HG03432 (cell line): ENCODE measurements around the gene ZNF217.
"Not testable (repeated sequence)": the region's sequence is repeated elsewhere in the genome, so short reads cannot be mapped to it uniquely, and the experiment has no call there.

Experiments used
- ATAC-seq: cut with Tn5 transposase; IDR thresholded peaks from one replicate; pipeline ENCODE4 v1.9.1; 2021; ENCODE audit warnings: mild to moderate bottlenecking, moderate library complexity; ENCODE audit not compliant: unreplicated experiment

Gene ZNF217

DNA sequence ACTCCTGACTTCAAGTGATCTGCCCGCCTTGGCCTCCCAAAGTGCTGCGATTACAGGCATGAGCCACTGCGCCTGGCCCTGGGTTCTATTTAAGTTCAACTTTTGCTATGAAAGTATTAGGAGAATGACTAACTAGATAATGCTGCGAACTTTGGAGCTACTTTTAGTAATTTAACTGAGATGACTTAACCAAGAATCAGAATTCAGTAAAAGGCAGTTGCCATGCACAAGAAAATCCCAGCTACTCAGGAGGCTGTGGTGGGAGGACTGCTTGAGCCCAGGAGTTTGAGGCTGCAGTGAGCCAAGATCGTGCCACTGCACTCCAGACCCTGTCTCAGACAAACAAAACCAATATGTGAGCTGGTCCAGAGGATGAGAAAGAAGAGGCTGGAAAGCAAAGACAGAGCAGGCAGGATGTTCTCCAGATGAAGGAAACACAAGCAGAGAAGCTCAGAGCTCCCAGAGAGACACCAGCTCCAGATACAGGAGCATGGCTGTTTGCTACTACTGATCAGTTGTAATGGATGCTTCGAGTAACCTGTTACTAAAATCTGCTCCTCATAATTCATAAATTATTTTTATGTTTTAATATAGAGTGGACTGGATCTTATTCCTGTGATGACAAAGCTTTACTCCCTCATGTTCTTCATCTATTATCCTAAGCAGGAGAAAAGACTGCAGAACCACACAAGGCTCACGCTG is 23.9 kb downstream of the ZNF217 start:
- ATAC-seq, result no peak

DNA sequence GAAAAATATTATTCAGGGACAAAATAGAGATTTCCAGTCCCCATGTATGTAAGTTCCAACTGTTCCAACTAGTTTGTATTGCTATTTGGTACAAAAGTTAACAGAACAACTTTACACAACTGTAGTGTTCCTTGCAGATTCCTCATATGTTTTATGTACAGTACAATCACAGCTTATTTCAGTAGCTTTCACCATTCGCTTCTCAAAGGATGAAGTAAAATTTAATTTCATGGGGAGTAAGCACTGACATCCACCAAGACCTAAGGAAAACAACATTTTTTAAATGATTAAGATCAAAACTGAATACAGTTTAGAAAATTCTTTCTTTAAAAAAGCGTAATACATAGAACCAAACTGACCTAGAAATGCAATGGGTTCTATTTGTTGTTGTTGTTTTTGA is 24.6 kb downstream of the ZNF217 start:
- ATAC-seq, result no peak

DNA sequence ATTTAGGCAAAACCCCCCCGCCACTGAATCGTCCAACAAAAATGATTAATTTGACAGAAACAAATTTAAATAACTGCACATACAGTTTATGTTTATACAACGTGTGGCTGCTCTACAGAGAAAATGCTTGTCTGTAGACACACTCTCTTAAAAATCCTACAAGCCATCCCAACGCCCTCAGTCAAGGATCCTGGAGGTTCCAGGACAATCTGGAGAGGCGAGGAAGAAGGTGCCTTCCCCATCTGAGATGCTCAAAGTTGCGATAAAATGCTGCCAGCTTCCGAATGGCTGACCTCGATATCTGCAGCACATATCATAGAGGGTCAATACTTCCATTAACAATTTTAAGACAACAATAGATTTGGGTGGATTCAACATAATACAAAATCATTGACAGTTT is 25.3 kb downstream of the ZNF217 start:
- no peak for ATAC-seq

DNA sequence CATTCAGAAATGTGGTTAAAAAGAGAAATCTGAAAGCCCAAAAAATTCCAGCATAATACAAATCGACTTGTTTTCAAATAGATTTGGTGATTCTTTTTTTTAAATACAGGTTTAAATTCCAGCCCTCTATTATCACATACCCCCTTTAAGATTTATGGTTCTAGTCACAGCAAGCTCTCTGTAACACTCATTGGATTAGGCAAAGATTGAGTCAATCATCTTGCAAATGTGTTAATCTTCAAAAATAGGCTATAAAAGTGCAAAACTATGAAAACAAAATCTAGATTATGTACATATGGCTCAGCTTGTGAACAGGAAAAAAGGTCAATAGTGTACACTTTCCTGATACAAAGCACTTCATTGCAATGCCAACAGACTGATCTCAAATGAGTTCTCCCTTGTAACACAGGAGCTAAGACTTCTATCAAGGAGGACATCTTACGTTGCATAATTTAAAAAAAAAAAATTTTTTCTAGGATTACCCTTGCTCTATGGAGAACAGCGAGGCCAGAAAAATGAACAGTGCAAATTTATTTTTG is 26.2 kb downstream of the ZNF217 start:
- no peak for ATAC-seq

DNA sequence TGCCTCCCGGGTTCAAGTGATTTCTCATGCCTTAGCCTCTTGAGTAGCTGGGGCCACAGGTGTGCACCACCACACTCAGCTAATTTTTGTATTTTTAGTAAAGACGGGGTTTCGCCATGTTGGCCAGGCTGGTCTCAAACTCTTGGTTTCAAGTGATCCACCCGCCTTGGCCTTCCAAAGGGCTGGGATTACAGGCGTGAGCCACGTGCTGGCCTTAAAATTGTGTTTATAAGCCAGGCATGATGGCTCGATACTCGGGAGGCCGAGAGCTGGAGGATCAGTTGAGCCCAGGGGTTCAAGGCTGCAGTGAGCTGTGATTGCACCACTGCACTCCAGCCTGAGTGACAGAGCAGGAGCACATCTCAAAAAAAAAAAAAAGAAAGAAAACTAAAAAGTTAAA is 27.0 kb downstream of the ZNF217 start:
- not testable (repeated sequence) for ATAC-seq

DNA sequence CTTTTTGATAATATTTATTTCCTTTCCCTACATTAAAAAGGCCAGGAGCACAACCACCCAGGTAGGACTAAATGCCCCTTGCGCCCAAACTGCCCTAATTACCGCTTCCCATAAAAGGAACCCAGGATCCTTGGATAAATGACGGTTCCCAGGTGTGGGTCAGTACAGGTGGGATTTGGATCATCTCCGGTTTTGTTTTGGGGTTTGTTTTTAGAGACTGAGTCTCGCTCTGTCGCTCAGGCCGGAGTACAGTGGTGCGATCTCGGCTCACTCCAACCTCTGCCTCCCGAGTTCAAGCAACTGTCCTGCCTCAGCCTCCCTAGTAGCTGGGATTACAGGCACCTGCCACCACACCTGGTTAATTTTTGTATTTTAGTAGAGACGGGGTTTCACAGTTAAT is 28.4 kb downstream of the ZNF217 start:
- ATAC-seq, result no peak

DNA sequence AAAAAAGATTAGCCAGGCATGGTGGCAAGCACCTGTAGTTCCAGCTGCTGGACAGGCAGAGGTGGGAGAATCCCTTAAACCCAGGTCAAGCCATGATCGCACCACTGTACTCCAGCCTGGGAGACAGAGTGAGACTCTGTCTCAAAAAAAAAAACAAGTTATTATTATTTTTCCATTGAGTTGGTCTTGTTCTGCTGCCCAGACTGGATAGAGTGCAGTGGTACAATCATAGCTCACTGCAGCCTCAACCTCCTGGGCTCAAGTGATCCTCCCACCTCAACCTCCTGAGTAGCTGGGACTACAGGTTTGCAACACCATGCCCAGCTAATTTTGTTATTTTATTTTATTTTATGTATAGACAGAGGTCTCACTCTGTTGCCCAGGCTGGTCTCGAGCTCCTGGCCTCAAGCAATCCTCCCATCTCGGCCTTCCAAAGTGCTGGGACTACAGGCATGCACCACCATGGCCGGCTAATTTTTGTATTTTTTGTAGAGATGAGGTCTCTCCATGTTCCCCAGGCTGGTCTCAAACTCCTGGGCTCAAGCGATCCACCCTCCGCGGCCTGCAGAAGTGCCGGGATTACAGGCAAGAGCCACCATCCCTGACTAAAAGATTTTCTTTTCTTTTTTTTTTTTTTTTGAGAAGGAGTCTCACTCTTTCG is 31.4 kb downstream of the ZNF217 start:
- ATAC-seq, result not testable (repeated sequence)

DNA sequence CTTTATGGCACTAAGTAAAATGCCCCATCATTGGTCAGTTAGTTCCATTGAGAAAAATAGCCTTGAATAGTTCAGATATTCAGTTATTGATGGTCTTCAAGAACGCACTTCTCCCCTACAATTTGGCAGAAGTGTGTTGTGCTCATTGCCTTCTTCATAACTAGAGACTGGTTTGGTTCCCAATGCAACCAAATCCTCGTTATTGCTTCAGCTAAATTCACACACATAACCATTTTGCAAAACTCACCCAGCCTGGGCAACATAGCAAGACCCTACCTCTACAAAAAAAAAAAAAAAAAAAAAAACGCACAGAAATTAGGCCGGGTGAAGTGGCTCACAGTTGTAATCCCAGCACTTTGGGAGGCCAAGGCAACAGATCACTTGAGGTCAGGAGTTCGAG is 32.1 kb downstream of the ZNF217 start:
- no peak for ATAC-seq

DNA sequence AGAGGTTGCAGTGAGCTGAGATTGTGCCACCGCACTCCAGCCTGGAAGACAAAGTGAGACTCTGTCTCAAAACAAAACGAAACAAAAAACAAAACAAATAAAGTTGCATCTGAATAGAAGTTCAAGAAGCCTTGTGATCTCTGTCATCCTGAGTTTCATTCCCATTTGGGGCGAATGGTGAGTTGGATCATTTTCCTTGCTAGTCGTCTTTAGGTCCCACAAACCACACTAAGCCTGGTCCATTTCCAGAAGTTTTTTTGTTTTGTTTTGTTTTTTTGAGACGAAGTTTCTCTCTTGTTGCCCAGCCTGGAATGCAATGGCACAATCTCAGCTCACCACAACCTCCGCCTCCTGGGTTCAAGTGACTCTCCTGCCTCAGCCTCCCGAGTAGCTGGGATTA is 33.8 kb downstream of the ZNF217 start:
- ATAC-seq, result no peak

DNA sequence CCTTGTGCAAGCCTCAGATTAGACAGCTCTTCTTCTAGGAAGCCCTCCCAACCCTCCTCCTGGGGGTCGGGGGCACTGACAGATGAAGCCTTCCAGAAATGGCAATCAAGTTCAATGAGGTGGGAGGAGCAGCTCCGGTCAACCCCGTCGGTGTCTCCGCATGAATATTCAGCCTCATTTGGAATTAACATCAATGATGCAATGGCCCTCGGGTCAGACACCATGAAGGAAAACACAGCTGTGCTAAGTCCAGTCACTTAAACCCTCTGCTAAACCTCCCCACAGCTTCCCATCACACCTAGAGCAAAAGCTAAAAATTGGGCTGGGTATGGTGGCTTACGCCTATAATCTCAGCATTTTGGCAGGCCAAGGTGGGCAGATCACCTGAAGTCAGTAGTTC is 36.5 kb downstream of the ZNF217 start:
- ATAC-seq, result no peak

DNA sequence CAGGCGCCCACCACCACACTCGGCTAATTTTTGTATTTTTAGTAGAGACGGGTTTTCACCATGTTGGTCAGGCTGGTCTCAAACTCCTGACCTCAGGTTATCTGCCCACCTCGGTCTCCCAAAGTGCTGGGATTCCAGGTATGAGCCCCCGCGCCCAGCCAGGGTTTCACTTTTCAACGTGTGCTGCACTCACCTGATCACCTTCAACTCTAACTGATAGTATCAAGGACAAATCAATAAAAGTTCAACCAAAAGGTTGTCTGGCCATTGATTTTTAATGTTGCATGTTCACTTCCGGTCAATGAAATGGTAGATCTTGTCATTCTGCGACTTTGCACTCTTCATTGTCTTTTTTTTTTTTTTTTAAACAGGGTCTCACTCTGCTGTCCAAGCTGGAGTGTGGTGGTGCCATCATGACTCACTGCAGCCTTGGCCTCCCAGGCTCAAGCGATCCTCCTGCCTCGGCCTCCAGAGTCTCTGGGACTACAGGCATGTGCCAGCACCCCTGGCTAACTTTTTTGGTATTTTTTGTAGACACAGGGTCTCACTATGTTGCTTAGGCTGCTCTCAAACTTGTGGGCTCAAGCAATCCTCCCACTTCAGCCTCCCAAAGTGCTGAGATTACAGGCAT is 37.3 kb downstream of the ZNF217 start:
- ATAC-seq, result no peak

DNA sequence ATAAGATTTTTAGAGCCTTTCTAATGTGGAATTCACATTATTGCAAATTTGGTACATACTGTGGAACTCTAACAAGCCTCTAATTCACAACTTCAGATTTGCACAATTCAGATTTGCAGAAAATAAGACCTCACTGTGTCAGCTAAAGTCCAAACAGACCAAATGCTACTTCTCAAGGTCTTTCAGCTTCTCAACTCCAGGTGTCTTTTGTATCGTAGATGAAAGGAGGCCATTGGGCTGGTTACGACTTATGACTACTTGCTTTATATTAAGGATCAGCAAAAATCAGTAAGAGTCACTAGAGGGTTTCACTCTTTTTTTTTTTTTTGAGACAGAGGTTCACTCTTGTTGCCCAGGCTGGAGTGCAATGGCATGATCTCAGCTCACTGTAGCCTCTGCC is 37.8 kb downstream of the ZNF217 start:
- ATAC-seq, result no peak

DNA sequence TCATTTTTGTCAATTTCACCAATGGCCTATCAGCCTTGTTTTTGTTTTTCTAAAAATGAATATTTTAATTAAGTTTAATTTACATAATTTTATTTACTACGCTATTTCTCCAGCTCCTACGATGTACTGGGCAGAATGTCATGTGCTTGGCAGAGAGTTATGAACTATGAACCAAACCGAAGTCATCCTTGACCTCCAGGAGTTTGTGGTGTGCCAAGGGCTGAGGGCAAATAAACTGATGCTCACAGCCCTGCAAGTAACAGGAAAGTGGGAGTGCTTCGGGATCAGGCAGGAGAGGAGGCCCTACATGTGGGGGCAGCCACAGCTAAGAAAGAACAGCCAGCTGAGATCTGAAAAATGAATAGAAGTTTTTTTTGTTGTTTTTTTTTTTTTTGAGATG is 38.6 kb downstream of the ZNF217 start:
- ATAC-seq, result no peak

DNA sequence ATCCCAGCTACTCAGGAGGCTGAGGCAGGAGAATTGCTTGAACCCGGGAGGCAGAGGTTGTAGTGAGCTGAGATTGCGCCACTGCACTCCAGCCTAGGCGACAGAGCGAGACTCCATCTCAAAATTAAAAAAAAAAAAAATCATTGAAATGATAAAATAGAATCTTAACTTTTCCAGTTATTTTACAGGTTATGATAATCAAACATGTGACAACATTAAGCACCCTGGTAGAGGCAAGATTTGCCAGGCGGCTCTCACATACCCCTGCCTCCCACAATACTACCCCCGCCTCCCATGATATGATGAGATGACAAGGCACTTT is 41.1 kb downstream of the ZNF217 start:
- not testable (repeated sequence) for ATAC-seq

DNA sequence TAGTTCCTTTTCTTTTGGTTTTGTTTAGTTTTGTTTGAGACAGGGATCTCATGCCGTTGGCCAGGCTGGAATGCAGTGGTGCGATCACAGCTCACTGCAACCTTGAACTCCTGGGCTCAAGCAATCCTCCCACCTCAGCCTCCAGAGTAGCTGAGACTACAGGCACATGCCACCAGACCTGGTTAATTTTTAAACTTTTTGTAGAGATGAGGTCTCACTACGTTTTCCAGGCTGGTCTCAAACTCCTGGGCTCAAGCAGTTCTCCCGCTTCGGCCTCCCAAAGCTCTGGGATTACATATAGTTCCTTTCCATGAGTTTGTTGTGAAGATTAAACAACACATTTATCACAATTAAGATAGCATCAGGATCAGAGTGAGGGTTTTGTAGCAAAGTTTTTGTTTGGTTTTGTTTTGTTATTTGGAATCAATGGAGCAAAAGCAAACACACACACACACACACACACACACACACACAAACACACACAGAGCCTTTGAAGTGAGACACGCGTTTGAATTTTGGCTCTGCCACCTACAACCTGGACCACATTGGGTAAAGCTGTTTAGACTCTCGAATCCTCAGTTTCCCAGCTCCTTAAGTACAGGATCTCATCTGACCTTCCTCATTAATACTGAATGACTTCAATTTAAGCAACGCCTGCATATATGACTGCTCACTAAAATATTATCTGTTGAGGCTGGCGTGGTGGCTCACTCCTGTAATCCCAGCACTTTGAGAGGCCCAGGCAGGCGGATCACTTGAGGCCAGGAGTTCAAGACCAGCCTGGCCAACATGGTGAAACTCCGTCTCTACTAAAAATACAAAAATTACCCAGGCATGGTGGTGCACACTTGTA is 41.7 kb downstream of the ZNF217 start:
- not testable (repeated sequence) for ATAC-seq

DNA sequence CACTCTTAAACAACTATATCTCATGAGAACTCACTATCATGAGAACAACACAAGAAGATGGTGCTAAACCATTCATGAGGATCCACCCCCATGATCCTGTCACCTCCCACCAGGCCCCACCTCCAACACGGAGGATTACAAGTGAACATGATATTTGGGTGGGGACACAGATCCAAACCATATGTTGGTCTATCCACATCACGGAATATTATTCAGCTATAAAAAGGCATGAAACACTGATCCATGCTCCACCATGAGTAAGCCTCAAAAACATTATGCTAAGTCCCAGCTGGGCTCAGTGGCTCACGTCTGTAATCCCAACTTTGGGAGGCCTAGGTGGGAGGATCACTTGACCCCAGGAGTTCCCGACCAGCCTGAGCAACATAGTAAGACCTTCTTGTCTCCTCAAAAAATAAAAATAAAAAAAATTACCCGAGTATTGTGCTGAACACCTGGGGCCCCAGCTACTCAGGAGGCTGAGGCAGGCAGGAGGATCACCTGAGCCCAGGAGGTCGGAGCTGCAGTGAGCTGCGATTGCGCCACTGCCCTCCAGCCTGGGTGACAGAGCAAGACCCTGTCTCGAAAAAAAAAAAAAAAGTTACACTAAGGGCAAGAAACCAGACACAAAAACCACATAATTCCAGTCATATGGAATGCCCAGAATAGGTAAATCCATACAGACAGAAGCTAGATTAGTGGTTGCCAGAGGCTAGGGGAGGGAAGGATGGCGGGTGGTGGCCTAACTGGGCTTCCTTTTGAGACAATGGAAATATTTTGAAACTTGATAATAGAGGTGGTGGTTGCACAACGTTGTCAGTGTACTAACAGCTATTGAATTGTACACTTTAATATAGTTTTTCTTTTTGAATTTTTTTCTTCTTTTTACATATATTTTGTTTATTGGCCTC is 43.1 kb downstream of the ZNF217 start:
- no peak for ATAC-seq

DNA sequence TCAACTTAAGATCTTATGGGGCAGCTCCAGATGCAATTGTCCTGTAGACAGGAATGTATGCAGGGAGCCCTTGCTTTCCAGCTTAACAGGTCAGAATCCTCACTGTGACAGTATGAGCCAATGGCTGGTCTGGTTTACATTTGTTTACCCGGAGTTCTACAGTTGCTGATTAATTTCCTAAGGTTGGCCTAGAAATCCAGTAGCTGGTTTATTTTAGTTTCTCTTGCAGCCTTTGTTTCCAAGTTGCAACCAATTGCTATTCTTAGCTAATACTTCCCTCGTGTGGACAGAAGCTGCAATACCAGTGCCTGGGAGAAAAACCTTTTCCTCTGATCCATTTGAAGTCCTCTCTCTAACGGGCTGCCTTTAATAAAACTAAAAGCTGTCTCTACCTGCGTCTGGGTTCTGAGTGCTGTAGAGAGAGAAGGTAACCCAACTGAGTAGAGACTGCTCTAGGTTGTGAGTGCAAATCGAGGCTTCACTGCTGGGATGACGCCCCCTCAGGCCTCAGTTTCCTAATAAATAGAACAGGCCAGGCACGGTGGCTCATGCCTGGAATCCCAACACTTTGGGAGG is 45.9 kb downstream of the ZNF217 start:
- peak; percentile 74 for ATAC-seq

DNA sequence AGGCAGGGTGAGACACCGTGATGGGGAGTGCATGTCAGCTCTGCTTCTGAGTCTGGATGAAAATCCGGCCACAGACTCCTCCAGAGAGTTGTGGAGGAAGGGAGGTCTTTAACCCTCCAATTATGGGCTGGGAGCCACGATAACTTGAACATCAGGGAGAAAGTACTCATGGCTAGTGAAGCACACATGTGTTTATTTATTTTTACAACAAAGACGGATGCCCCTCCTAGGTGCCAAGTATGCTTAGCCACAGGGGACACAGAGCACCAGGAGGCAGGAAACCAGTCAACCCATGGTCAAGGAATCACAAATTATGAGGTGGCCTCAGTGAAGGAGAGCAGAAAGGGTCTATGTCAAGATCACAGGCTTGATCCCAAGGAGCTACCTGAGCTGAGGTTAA is 54.1 kb downstream of the ZNF217 start:
- ATAC-seq, result no peak

DNA sequence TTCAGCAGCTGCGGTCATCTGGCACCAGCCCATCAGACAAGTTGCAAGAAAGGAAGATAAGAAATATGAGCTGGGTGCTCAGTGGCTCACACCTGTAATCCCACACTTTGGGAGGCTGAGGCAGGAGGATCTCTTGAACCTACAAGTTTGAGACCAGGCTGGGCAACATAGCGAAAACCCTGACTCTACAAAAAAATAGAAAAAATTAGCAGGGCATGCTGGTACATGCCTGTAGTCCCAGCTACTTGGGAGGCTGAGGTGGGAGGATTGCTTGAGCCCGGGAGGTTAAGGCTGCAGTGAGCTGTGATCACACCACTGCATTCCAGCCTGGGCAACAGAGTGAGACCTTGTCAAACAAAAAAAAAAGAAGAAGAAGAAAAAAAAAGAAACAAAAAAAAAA is 57.3 kb downstream of the ZNF217 start:
- ATAC-seq, result not testable (repeated sequence)

DNA sequence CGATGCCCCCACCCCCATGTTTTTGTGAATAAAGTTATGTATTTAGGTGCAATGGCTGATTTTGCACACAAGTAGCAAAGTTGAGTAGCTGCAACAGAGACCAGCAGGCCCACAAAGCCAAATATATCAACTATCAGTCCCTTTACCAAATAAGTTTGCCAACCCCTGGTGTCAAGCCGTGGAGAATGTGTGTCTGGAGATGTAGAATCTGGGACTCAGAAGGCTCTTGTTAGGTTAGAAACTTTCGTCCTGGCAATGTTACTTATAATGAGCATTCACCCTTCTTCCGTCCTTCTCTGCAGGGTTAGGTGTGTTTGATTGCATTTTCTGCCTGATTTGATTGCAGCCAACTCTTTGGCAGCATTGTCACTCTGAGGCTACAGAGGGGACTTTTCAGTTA is 57.8 kb downstream of the ZNF217 start:
- no peak for ATAC-seq
